Esophagus muscularis mucosa (tissue), 4 donors: ENCODE results near the gene TPX2. TPM values are rescaled to one million over a fixed set of nuclear protein-coding genes. Genes with fewer than 3 reads are reported as not detected.

Experiments
- DNase-seq: peaks from one replicate; pipeline ENCODE4 v3.0.0-alpha.2; 2017; ENCODE audit errors: extremely low spot score
- H3K27ac ChIP-seq, 4 donors: fragments of 200-600 bp; sonication (generic); replicated peaks in 1 of 4; 1 replicate in 3 of 4; 2 replicates in 1 of 4; pipeline ENCODE4 v1.5.1; 2016 to 2019; ENCODE audit warnings: mild to moderate bottlenecking in 1 of 4
- H3K27me3 ChIP-seq, 4 donors: fragments of 200-600 bp; sonication (generic); one replicate each; pipeline versions ENCODE4 v1.5.1 to v1.6.0; 2016 to 2019
- H3K36me3 ChIP-seq, 4 donors: fragments of 200-600 bp; sonication (generic); one replicate each; pipeline ENCODE4 v1.5.1; 2016 to 2019
- H3K4me1 ChIP-seq, 4 donors: fragments of 200-600 bp; sonication (generic); one replicate each; pipeline ENCODE4 v1.5.1; 2016 to 2019
- H3K4me3 ChIP-seq, 4 donors: fragments of 200-600 bp; sonication (generic); 1 replicate in 2 of 4; 2 replicates in 2 of 4; pipeline ENCODE4 v1.5.1; 2016 to 2019; ENCODE audit warnings: mild to moderate bottlenecking in 4 of 4, moderate library complexity in 1 of 4
- H3K9me3 ChIP-seq, 4 donors: fragments of 200-600 bp; sonication (generic); 1 replicate in 3 of 4; 2 replicates in 1 of 4; pipeline ENCODE4 v1.5.1; 2016 to 2019
- EP300 ChIP-seq: sonication (generic); formaldehyde crosslinking; IDR thresholded peaks from one replicate; pipeline ENCODE4 v1.6.1; 2017; ENCODE audit warnings: antibody characterized with exemption
- POLR2A ChIP-seq: fragments of 450-650 bp; IDR thresholded peaks from one replicate; pipeline ENCODE4 v1.6.1; 2017; ENCODE audit warnings: antibody characterized with exemption, moderate library complexity, mild to moderate bottlenecking, low read depth
- POLR2AphosphoS5 ChIP-seq, 2 donors: sonication (generic); formaldehyde crosslinking; IDR thresholded peaks; one replicate each; pipeline ENCODE4 v1.6.1; 2017; ENCODE audit warnings: antibody characterized with exemption in 2 of 2
- WGBS: methylation state at CpG from one replicate; pipeline ENCODE4 v1.1.5; 2018; 5-methylcytosine and 5-hydroxymethylcytosine counted together
- intact Hi-C: fragments of 100-400 bp; cut with DNase I; formaldehyde crosslinking; loops from one replicate; pipeline ENCODE4 v1.15.1; 2023
- total RNA-seq, 4 donors: library from RNA; depleted of rRNA; stranded (reverse); fragments of >200 nt; gene quantifications; one replicate each; pipeline versions ENCODE4 v1.1.0 to v1.2.1, GENCODE V29; 2016
- TF ChIP-seq, protein P1 (sequence below), 3 experiments: fragments of 200-600 bp in 2 of 3; fragments of 450-650 bp in 1 of 3; sonication (generic) in 2 of 3; IDR thresholded peaks; one replicate each; pipeline ENCODE4 v1.5.1; 2017 to 2019; ENCODE audit warnings: antibody characterized with exemption in 3 of 3, mild to moderate bottlenecking in 2 of 3, moderate library complexity in 1 of 3

TPX2 gene
- total RNA-seq, 4 donors from 2014 or later: under 0.01 to 1.1 (median 0.38) TPM

- H3K4me1 ChIP-seq: peaks cover 30 to 43% (median 38%) of the 10 kb centered on the region in 4 donors
- peak; percentile 94 for DNase-seq
- H3K27ac ChIP-seq: peak overlapping the region in 1 of 4 donors; percentile 4
- H3K27me3 ChIP-seq: peaks cover 0 to 5% (median 0%) of the 10 kb centered on the region in 4 donors
- no peaks in the 10 kb centered on the region for H3K9me3 ChIP-seq
- TF ChIP-seq, protein P1, sequence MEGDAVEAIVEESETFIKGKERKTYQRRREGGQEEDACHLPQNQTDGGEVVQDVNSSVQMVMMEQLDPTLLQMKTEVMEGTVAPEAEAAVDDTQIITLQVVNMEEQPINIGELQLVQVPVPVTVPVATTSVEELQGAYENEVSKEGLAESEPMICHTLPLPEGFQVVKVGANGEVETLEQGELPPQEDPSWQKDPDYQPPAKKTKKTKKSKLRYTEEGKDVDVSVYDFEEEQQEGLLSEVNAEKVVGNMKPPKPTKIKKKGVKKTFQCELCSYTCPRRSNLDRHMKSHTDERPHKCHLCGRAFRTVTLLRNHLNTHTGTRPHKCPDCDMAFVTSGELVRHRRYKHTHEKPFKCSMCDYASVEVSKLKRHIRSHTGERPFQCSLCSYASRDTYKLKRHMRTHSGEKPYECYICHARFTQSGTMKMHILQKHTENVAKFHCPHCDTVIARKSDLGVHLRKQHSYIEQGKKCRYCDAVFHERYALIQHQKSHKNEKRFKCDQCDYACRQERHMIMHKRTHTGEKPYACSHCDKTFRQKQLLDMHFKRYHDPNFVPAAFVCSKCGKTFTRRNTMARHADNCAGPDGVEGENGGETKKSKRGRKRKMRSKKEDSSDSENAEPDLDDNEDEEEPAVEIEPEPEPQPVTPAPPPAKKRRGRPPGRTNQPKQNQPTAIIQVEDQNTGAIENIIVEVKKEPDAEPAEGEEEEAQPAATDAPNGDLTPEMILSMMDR (IDR thresholded peaks at IDR 0.05): no peak
- no peak for TF ChIP-seq POLR2A
- peak; percentile 57 to 58 for TF ChIP-seq POLR2AphosphoS5 (IDR thresholded peaks at IDR 0.05)
- H3K4me3 ChIP-seq: no peak overlapping the region
- intact Hi-C loops: no loop called here
- H3K36me3 ChIP-seq: no peaks in the 10 kb centered on the region
- WGBS: 39% methylated on average over 7 of the region's 14 CpGs
These were observed 97.1 kb downstream of the TPX2 start for GRCh38 chr20:31835977-31836852.

DNA sequence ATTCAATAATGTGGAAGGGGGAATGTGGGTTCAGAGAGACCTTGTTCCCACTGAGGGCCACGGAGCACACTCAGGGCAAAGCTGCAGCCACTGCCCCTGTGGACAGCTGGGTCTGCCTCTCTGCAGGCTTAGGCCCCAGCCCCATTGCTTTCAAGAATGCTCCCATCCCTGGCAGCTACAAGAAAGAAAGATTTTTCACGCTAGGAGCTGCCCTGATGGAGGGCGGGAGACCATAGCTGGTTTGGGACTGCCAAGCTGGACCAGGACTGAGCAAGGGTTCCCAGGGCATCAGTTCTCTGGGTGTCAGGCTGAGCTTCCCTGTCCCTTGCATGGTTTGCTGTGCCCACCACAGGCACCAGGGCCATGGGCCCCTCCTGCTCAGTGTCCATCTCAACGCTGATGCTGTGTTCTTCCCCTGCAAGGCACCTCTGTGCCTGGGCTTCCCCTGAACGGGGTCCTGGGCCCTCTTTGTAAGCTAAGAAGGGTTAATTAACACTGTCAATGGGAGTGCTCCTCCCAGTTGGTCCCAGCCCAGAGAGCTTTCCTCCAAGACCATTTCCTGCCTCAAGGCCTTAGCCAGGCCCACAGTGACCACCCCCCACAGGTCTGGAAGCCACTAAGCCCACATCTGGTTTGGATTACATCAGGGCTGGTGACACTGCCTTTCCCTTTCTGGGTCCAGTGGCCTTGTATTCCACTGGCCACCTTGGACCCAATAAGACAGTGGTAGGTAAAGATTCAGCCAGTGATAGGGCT is 97.9 kb downstream of the TPX2 start:
- H3K27ac ChIP-seq: peak overlapping the region in 1 of 4 donors; percentile 4
- intact Hi-C loops: no loop called here
- TF ChIP-seq POLR2AphosphoS5 (IDR thresholded peaks at IDR 0.05) (no peak), EP300 (no peak), POLR2A (no peak)
- TF ChIP-seq, protein P1 (IDR thresholded peaks at IDR 0.05): no peak

DNA sequence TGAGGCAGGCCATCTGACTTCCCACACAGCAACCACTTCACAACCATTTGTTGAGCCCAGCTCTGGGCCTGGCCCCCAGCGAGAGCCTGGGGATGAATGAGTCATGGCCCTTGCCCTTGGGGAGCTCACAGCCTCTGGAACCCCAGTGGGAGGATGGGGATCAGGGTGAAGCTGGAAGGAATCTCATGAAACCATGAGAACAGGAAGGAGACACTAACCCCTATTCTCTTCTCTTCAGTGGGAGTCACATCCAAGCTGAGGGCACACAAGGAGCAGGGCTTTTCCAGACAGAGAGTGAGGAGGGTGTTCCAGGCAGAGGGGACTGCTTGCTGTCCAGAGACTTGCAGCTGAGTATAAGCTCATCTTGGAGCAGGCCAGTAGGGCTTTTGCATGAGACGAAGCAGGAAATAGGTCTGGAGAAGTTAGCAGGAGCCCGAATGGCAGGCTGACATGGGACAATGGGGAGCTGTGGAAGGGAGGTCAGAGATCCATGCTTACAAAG is 98.9 kb downstream of the TPX2 start:
- no peak for TF ChIP-seq POLR2A
- TF ChIP-seq, protein P1 (IDR thresholded peaks at IDR 0.05): no peak
- H3K27ac ChIP-seq: peak overlapping the region in 1 of 4 donors; percentile 4

More for the DNA sequence above, 97.9 kb downstream of the TPX2 start:
- WGBS: 70% methylated on average over 5 of the region's 5 CpGs
- H3K4me1 ChIP-seq: peaks cover 32 to 48% (median 43%) of the 10 kb centered on the region in 4 donors
- DNase-seq: no peak
- H3K4me3 ChIP-seq: no peak overlapping the region
- H3K36me3 ChIP-seq: no peaks in the 10 kb centered on the region
- H3K27me3 ChIP-seq: peaks cover 0 to 5% (median 0%) of the 10 kb centered on the region in 4 donors
- H3K9me3 ChIP-seq: no peaks in the 10 kb centered on the region

DNA sequence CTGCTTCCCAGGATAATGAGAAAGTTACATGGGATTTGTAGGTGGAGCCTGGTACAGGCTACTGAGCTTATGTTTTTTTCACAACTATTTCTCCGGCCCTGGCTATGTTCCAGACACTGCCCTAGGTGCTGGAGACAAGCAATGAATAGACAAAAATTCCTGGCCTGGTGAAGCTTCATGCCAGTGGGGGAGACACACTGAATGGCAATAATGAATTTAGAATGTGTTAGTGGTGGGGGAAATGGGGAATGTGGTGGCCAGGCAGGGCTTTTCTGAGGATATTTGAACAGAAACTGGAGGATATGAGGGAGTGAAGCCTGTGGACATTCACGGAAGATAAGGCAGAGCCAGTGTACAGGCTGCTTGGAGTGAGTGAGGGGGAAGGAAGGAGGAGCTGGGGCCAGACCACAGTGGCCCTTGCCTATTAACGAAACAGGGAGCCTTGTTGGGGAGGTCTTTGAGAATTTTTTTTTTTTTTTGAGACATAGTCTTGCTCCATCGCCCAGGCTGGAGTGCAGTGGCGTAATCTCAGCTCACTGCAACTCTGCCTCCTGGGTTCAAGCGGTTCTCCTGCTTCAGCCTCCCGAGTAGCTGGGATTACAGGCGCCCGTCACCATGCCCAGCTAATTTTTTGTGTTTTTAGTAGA is 99.7 kb downstream of the TPX2 start:
- H3K9me3 ChIP-seq: no peaks in the 10 kb centered on the region
- 84% methylated on average over 9 of the region's 9 CpGs for WGBS
- H3K27ac ChIP-seq: no peak overlapping the region
- intact Hi-C loops: no loop called here
- no peak for TF ChIP-seq POLR2AphosphoS5 (IDR thresholded peaks at IDR 0.05)
- no peak for TF ChIP-seq POLR2A
- TF ChIP-seq, protein P1 (IDR thresholded peaks at IDR 0.05): no peak
- no peaks in the 10 kb centered on the region for H3K27me3 ChIP-seq
- H3K4me1 ChIP-seq: peaks cover 44 to 56% (median 52%) of the 10 kb centered on the region in 4 donors
- H3K36me3 ChIP-seq: no peaks in the 10 kb centered on the region
- no peak overlapping the region for H3K4me3 ChIP-seq
- DNase-seq: no peak

More for the DNA sequence above, 98.9 kb downstream of the TPX2 start:
- WGBS: 48% methylated on average over 3 of the region's 3 CpGs
- Histone ChIP-seq H3K9me3 (no peaks in the 10 kb centered on the region), H3K4me1 (peaks cover 39 to 57% (median 52%) of the 10 kb centered on the region in 4 donors), H3K36me3 (no peaks in the 10 kb centered on the region), H3K27me3 (peaks cover 0 to 4% (median 0%) of the 10 kb centered on the region in 4 donors), H3K4me3 (no peak overlapping the region)
- intact Hi-C loops: no loop called here
- no peak for DNase-seq
